CD4-positive, alpha-beta T cell treated with Interferon gamma for 1 hour (primary cell): ENCODE measurements around the gene PAK1.

ENCODE experiments used
- DNase-seq: peaks from one replicate; pipeline ENCODE4 v3.0.0-alpha.2; 2020

PAK1 gene

DNA sequence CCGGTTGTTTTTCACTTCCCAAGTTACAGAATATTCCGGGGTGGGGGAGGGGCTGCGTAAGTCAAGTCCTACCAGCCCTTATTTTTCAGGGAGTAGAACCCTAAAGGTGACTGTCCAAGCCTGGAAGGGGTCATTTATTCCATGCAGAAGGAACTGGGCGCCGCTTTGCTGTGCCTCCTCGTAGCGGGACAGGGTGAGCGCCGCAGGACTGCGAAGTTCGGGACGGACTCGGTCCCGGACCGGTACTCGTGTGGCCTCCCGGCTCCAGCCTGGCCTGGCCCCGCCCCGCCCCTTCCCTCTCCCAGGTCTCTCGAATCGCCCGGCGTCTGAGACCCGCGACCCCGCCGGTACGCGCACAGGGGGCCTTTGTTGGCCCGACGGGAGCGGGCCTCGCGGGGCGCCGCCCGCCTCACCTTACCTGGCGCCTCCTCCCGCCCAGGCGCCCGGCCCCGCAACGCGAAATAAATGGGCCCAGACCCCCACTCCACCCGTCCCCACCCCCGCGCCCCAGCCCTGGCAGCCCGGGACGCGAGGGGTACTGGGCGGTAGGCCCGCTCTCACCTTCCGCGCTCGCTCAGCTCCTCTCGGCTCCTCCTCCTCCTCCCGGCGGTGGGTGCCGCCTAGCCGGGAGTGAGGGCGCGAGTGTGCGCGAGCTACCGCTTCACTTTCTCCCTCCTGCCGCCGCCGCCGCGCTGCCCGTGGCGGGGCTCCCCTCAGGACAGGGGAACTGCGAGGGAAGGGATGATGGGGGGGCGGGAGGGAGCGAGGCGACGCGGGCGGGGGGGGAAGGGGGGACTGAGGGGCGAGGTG lies 698 bp downstream of the PAK1 start:
- peak; percentile 63 for DNase-seq

DNA sequence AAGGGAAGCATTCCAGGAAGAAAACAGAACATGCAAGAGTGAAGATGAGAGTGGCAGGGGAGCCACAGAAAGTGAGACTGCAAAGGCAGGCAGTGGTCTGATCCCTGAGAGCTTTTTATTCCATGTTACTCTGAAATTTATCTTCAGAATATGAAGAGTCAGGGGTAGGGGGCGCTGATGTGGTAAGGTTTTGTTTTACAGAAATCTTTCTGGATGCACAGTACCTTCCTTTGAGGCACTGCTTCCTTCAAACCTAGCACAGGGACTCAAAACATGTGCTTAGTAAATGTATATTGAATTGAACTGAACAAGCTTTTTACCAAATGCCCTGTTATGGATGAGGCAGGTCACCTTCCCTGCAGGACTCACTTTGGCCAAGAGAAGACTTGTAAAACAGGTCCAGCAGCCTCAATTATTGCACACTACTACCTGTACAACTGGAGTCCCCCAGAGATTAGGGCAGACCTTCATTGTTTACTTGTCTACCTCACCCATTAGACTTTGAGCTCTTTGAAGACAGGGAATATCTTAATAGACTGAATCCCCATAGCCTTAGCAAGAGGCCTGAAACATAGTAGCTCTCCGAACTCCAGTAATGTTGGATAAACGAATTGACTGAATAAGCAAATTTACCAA lies 2.2 kb downstream of the PAK1 start:
- DNase-seq = no peak

- no peak for DNase-seq
Measured at GRCh38 chr11:77470971-77471370, 2.9 kb downstream of the PAK1 start.

DNA sequence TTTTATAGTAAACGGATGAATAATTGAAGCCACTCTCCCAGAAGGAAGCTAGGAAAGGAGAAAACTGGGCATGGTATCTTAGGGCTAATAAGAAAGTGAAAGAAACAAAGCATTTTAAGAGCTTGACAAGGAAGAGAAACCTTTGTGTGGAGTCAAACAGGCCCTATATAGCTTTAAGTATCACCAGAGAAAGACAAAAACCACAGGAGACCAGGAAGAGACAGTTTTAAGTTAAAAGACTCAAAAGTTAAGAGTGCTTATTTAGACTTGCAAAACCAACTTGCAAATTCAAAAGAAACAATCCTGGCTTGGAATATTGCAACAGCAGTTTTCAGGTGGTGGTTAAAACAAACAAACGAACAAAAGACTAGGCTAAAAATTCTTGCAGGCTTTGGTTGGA lies 3.4 kb downstream of the PAK1 start:
- DNase-seq = no peak

DNA sequence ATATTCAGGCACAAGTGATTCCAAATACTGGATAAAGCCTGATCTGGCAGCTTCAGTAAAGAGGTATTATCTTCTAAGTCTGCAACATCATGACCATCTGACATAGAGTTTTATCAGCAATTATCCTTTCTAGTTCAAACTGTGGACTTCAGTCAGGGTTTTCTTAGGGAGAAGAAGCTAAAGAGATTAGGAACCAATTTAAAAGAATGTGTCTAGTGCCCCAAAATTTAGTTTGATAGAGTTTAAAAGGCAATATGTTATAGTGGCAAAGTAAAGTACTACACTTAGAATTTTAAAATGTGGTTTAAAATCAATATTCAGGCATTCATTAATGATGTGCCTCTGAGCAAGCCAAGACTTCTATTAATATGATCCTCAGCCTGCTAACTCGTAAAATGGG lies 5.4 kb downstream of the PAK1 start:
- DNase-seq = no peak

DNA sequence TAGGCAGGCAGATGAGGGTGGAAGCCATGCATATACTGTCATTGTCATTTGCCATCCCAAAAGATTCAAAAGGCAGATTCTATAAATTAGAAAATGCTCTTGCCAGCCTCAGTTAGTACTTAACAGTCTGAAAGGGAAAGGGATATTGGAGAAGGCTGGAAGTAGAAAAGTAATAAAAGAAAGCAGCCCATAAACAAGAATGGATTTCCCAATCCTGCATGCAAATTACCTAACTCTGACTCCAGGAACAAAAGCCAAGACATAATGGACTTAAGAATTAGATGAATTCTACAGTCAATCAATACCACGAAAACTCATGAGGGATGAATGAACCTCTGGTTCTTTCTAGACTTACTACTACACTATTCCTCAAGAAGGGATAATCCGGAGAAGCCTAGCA lies 5.9 kb downstream of the PAK1 start:
- no peak for DNase-seq

DNA sequence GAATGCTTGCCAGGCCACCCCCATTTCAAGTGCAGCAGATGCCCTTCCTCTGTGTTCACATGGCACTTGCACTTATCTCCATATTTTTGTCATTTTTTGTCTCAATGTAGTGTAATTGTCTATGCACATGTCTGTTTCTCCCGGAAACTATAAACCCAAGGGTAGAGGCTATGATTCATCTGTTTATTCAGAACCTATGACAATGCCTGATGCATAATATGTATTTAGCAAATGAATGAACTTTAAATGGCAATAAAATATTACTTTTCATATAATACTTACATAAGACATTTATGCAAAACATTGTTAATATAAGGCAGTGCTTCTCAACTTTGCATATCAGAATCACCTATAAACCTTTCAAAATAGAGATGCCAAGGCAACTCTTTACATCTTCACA lies 6.7 kb downstream of the PAK1 start:
- DNase-seq = no peak

DNA sequence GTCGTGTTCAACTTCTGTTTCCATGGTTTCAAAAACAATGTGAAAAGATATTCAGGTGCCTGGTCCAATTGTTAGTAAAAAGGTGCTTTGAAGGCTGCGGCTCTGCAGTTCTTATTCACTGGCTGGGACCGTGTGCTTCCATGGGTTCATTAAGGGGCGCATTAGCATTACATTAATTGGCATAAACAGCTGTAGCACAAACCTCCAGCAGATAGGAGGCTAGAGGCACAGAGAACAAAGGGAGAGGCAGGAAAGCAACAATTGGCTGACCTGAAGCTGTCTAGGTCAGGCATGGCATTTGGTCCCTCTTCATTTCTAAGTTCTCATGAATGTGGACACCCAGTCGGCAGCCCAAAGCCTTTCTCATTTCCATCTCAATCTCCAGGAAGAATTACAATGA lies 16.6 kb downstream of the PAK1 start:
- no peak for DNase-seq

DNA sequence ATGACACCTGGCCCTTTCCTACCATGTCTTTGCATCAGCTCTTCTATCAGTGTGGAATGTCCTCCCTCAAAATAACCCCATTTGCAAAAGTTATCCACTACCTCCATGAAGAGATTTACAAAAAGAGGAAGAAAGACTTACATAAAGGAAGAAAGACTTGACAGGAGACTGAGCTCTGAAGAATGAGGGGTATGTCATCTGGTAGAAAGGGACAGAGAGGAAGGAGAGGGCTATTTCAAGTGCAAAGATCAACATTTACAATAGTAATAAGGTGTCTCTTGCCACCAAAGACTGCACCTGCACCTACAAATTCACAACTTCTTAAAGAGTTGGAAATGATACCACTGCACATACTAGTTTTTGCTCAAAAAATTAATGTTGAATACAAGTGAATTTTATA lies 18.2 kb downstream of the PAK1 start:
- no peak for DNase-seq

DNA sequence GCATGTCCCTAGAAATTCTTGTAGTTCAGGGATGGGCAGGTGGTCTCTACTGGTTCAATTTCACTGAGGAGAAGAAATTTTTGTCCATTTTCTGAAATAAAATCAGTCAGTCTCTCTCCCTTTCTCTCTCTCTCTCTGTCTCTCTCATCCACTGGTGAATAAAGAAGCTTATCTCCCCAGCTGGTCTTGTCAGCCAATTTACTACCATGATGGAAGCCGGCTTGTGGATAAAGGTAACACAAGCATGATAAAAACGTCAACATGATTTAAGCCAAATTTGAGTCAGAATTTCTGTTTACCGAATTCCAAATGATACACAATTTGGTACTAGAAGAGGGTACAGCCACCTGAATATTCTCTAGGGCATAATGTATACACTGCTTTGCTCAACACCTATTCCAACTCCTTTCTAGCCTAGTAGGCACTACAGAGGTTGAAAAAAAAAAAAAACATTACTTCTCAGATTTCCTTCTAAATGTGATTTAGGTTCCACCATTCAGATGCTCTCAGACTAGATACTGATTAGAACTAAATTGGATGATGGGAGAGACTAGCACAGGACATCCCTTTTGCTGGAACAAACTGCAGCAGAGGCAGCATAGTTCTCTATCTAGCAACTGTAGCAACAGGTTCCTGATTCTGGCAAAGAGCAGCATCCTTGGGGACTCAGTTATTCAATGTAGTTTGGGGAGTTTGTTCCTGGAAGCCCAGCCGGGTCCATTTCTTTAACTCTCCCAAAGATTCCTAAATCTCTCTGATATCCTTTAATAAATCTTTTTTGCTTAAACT lies 18.8 kb downstream of the PAK1 start:
- DNase-seq = no peak

GRCh38 chr11:77450227-77450626 lies 23.7 kb downstream of the PAK1 start:
- DNase-seq = no peak

DNA sequence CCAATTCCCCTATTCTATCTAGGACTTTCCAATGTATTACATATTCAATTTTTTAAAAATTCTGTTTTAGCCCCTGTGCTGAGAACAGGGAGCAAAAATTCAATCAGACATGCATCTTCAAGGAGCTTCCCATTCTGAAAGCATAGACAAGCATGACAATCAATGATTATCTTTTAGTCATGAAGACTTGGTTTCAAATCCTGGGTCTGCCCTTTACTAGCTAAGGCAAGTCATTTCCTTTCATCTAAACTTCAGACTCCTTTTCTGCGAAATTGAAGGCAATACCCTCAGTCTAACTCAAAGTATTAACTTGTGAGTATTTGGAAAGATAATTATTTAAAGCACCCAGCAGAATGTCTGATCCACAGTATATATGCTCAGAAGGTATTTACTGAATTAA lies 24.1 kb downstream of the PAK1 start:
- DNase-seq = no peak

DNA sequence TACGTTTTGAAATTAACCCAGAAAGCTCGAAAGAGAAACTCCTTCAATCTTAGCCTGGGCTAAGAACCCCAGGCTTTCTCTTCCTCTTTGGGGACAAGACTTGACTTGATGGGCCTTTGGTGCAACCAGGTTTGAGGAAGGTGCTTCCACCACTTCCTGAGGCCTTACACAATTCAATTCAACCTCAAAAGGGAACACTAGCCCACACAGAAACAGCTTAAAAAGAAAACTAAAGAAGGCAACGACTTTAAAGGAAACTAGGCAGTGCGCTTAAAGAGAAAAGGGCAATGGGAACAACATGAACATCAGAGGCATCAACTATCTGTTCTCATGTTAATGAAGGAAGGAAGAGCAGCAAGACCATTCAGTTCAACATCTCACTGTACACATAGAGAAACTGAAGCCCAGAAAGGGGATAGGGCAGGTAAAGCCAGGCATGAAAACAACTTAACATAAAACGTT lies 24.8 kb downstream of the PAK1 start:
- DNase-seq = no peak

GRCh38 chr11:77448269-77448668 lies 25.6 kb downstream of the PAK1 start:
- no peak for DNase-seq

DNA sequence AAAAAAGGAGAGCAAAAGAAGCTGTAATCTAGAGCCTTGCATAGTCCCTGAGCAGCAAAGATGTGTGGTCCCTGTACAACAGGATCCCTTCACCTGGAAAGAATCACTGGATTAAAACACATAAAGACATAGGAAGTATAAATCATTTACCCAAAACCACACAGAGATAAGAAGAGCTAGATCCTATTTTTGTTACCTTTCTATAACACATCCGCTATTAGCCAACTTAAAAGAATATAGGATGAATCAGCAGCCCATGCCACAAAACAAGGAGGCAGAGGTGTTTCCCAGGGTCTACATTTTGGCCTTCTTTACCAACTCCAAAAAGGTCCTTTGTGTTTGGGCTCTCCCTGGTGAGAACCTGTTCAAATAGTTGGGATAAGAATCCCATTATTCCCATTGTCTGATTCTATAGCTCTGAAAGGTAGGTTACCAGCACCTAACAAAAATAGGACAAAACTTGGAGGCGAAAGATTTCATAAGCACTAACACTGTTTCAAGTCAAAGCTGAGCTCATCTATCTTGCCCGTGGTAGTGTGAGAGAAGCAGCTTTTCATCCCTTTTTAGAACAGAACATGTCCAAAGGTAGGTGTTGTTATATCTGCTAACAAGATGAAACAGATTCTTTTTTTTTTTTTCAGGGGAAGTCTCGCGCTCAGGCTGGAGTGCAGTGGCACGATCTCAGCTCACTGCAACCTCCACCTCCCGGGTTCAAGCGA lies 26.8 kb downstream of the PAK1 start:
- DNase-seq = no peak

GRCh38 chr11:77444261-77444660 lies 29.6 kb downstream of the PAK1 start:
- no peak for DNase-seq

- DNase-seq = no peak
Measured at GRCh38 chr11:77442394-77443053, 31.4 kb downstream of the PAK1 start.

GRCh38 chr11:77441426-77441825 lies 32.5 kb downstream of the PAK1 start:
- DNase-seq = no peak

- no peak for DNase-seq
Measured at GRCh38 chr11:77440678-77441077, 33.2 kb downstream of the PAK1 start.

DNA sequence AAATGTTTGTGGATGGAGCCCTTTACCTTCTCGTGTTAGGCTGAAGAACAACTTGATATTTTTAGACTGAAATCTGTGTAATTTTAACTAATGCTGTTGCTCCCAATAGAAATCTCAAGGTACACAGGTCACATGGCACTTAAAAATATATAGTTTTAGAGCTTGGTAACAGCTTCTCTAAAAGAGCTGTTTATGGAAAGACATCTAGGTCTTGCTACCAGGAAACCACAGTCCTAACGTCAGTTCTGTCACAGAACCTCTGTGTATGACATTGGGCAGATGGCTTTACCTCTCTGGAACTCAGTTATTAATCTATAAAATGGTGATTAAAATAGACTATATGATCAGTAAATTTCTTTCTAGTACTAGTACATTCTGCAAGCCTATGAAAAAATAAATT lies 35.4 kb downstream of the PAK1 start:
- no peak for DNase-seq

DNA sequence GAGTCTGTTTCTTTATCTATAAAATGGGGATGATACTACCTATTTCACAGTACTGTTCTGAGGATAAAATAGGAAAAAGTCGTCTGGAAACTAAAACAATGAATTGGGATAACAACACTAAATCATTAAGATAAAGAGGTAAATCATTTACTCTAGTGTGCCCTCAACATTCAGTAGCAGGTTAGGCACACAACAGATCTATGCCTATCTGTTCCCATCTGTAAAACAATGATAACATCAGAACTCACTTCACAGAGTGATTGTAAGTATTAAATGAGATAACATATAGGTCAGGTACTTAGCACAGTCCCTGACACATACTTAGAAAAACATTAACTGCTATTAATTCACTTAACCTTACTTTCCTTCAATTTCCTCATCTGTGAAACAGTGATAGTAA lies 36.9 kb downstream of the PAK1 start:
- DNase-seq = no peak

GRCh38 chr11:77436506-77436905 lies 37.4 kb downstream of the PAK1 start:
- no peak for DNase-seq

DNA sequence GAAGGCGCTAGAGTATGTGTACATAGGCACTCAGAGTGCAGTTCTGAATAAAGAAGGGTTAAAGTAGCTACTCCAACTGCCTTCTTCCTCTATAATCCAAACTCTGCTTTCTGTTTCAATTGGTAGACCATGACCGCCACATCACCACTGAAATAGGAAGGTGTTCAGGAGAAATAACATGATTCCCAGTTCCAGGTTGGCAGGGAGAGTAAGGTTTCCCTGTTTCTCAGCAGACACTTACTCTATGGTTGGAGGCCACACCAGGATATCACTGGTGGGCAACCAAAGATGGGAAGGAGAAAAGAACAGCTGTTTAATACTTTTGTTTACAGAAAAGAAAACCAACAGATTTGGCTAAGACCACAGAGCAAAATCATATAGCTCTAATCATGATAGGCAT lies 37.9 kb downstream of the PAK1 start:
- no peak for DNase-seq
